ENCODE data around the gene SHQ1.
"Not testable (repeated sequence)": the region's sequence is repeated elsewhere in the genome, so short reads cannot be mapped to it uniquely, and the experiment has no call there.

The SHQ1 gene

DNA sequence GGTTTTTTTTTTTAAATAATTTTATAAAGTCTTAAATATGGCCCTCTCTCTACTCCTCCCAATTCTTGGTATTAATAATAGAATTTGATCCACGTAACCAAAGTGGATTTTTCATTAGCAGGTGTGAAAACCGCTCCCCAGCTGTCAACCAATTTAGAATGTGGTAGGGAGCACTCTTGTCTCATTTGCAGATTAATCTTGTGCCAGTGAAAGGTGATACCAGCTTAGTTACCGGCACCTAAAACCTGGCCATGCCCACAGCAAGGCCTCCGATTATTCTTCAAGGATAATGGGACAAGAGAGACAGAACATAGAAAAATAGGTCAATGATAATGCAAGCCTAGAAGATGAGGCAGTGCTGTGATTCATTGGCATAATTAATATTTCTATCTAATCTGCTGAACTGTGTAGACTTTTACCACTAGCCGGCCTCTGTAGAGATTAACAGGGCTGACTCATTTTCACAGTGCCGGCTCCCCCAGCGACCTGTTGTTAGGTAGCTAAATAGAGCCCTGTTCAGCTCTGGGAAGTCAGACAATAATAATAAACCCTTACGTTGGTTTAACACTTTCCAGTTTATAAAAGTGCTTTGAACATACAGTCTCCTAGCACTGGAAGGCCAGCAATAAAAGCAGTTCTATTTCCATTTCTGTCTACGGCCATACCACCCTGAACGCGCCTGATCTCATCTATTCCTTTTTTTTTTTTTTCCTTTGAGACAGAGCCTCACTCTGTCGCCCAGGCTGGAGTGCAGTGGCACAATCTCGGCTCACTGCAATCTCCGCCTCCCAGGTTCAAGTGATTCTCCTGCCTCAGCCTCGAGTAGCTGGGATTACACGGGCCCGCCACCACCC lies 102.9 kb downstream of the SHQ1 start:
- no peak for FAIRE-seq

DNA sequence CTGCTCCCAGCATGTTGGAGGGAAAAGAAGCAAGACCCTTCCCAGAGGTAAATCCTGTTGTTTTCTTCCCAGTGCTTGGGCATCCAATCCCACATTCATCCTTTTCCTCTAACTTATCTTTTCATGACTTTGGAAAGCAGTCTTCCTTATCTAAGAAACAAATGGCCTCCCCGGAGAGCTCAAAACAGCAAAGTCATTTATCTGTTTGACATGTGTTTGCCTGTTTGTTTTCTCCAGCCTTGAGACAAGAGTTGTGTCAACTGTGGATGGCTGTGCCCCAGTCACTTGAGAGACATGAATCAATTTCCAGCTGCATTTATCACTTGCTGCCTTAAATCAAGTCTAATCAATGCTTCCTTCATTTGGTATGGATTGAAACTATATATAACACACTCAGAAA lies 103.9 kb downstream of the SHQ1 start:
- FAIRE-seq, result no peak

DNA sequence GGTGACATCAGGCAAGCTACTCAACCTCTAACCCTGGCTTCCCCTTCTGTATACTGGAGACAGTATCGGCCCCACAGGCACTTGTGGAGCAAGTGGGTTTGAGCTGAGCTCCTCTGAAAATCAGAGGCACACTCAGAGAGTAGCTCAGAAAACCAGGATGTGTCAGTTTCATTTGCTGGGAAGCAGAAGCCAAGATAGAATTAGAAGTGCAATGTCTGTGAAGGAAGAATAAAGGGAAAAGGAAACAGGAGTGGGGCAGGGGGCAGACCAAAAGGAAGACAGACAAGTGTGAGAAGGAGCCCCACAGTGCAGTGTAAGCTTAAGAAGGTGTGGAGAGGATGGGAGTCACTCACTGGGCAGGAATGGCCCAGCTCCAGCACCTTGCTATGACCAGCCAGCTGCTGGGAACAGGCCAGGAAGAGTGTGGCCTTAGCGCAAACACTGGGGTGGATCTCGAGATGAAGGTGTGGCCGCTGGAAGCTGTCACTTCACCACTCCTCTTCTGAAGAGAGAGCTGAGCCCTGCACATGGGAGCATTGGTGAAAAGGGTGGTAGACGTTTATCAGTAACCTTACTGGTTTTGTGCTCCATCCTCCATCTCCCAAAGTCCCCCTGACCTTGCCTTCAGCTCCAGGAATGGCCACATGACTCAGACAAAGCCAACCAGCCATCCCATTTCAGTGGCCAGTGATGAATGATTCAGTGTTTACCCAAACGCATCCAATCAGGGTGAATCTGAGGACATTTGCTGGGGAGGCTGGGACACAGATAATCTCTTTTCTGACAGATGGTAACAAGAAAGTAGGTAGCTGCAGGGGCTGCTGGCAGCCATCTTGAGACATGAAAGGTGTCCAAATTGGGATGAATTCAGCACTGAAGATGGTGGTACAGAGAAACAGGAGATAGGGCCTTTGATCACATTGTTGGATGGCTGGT lies 108.4 kb downstream of the SHQ1 start:
- FAIRE-seq, result no peak

DNA sequence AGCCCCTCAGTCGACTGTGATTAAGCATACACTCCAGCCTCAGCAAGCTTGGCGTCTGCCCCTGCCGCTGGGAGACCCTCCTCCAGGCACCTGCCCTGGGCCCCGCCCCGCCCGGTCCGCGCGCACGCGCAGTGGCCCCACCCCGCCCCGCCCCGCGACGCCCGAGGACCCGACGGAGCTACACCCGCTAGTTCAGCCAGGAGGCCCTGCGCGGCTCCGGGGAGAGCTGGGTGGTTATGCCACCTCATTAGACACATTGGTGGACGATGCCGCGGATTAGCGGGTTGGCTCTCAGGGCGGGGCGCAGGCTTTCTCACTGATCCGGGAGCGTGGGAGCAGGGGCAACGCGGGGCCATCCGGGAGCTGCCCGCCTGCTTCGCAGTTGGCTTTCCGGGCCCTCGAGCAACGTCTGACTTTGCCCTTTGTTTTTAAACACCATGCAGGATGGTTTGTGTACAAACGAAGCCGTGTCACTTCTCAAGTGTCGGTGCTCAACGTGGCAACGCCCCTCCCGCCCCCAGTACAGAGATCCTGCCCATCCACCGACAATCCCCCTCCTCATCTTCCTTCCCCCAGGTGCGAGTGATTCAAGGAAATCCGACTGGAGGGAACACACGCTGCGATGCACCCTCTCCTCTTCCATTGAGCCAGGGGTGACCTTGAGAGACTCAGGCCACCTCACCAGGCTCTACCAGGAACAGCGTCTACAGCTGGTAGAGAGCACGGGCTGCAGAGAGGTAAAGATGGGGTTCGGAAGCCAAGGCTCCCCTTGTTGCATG lies 109.3 kb downstream of the SHQ1 start:
- no peak for FAIRE-seq

DNA sequence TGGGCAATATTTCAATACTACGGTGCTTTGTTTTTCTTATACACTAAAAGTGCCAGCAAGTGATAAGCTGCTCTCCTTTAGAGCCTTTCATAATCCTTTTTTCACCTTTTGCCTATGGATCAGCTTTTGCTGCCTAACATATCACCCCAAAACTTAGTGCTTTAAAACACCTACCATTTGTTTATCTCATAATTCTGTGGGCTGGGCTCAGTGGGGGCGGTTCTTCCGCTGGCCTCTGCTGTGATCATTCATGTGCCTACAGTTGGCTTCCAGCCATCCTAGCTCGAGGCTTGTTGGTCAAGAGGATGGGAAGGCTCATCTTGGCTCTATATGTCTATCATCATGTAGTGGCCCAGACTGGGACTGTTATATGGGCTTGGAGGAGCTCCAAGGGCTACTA lies 113.2 kb downstream of the SHQ1 start:
- FAIRE-seq, result not testable (repeated sequence)

DNA sequence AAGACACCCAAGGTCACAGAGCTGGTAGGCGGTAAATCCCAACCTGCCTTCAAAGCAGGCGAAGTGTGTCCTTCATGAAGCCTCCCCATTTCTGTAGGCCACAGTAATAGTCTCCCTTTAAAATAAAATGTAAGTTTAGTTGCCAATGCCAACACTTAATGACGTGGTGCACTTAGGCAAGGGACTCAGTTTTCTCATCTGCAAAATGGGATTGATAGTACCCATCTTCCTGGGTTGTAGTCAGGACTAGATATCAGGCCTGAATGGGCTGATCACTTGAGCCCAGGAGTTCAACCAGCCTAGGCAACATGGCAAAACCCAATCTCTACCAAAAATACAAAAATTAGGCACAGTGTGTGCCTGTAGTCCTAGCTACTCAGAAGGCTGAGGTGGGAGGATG lies 114.6 kb downstream of the SHQ1 start:
- FAIRE-seq, result no peak

DNA sequence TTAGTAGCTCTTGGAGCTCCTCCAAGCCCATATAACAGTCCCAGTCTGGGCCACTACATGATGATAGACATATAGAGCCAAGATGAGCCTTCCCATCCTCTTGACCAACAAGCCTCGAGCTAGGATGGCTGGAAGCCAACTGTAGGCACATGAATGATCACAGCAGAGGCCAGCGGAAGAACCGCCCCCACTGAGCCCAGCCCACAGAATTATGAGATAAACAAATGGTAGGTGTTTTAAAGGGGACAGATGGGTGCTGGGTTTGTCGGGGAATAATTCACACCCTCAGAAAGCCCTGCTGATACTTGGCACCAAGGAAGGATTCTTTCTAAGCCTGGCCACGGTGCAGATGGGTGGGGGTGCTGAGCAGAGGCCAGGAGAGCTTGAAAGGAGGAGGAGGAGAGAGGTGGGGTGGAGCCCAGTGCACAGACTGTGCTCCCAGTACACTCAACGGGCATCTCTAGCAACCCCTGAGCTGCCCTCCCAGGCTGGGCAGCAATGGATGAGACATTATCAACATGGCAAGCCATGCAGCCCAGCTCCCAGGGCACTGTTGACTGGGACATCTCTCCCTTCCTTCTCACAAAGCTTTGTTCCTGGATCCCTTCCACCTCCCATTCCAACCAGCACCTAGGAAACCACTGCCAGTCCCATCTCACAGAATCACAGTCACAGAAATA lies 115.4 kb downstream of the SHQ1 start:
- FAIRE-seq, result not testable (repeated sequence)

DNA sequence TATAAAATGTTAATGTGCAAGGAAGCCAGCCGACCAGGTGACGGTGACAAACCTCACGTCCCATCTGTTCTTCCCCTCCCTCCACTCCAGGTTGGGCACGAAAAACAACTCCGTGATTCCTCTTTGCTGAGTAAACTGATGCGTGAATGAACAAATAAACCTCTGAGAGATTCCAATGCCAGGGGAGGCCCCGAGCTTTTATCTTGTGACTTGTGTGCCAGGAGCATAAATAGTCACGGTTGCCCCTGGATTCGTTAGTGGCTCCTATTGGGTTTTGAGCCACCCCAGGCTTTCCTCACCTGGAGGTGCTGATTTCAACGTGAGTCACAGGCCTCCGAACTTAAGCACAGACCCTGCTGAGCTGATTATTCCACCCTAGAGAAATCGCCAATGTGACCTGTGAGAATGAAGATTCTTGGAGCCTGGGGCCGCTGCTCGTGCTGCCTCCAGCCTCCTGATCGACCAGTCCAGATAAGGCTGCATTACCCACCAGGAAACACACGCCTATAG lies 119.2 kb downstream of the SHQ1 start:
- FAIRE-seq, result no peak

DNA sequence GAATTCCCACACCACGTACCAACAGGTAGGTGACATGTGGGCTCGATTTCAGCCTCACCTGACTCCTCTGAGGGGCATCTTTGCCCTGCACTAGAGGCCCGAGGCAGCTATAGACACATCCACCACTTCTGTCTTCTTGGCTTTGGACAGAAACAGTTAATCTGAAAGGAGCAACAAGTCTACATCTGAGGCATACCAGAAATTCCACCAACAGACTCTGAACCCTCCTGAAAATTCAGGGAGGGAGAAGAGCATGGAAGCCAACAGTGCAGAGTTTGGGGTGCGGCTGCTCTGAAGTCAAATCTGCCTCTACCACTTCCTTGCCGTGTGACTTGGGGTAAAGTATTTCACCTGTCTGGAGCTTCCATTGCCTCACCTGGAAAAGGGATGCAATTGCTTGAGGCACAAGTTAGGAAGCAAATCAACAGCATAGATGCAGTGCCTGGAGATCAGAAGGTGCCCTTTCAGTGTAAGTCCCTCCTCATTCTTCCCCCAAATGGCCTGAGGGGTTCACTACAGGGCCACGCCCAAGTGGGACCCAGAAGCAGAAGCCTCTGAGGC lies 119.8 kb downstream of the SHQ1 start:
- no peak for FAIRE-seq

DNA sequence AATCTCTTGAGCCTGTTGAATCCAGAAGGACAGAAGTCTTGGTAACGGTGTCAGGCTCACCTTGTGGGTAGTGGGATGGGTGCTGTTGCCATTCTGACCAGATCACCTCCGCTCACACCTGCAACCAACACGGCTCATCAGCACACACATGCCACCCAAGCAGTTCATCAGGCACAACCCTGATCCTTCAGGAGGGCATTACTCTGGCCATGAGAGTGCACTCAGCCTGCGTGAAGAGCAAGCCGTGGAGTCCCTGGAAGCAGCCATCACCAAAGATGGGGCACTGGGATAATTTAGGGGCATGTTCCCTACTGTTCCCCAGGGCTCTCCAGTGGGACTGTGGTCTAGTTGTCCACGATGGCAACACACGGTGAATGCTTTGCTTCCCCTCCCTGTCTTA lies 120.5 kb downstream of the SHQ1 start:
- FAIRE-seq, result no peak

DNA sequence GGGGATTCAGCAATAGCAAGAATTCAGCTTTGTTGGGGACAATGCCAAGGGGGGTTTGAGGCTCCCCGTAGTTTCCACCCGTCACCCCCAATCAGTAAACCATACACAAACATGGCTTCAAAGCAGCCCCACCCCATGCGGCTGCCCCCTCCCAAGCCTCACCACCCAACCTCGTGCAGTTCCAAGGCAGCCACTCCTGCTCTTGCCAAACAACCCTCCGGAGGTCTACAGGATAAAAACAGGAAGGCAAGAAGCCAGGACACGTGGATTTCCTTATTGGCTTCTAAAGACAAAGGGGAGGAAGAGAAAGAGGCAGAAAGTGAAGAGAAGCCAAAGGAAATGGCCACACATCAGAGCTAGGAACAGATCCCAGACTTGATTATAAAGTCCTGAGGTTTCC lies 121.1 kb downstream of the SHQ1 start:
- FAIRE-seq, result no peak

DNA sequence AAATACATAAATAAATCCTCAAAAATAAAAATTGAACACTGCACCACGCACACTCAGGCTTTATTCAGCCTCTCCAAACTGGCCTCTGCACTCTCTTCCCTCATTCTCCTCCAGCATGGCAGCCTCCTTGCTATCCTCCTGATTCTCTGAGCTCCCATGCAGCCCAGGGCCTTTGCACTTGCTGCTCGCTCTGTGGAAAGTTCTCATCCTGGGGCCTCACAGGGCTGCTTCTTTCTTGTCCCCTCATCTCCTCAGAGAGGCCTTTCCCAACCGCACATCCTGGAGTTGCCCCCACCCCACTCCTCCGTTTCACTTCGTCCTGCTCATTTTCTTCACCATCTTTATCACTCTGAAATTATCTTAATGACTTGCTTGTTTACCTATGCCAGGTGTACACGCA lies 123.0 kb downstream of the SHQ1 start:
- FAIRE-seq, result no peak

DNA sequence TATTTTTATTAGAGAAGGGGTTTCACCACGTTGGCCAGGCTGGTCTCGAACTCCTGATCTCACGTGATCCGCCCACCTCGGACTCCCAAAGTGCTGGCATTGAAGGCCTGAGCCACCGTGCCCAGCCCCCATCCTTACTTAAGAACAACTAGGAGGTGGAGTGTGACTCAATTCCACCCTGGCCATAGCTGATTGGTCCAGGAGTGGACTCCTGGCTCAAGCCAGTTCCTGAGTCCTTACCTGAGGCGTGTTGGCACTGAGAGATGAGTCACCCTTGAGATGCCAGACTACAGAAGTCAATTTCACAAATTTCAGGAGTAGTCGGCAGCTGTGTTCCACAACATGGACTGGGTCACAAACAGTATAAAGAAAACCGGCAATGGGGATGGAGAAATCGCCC lies 124.2 kb downstream of the SHQ1 start:
- no peak for FAIRE-seq

DNA sequence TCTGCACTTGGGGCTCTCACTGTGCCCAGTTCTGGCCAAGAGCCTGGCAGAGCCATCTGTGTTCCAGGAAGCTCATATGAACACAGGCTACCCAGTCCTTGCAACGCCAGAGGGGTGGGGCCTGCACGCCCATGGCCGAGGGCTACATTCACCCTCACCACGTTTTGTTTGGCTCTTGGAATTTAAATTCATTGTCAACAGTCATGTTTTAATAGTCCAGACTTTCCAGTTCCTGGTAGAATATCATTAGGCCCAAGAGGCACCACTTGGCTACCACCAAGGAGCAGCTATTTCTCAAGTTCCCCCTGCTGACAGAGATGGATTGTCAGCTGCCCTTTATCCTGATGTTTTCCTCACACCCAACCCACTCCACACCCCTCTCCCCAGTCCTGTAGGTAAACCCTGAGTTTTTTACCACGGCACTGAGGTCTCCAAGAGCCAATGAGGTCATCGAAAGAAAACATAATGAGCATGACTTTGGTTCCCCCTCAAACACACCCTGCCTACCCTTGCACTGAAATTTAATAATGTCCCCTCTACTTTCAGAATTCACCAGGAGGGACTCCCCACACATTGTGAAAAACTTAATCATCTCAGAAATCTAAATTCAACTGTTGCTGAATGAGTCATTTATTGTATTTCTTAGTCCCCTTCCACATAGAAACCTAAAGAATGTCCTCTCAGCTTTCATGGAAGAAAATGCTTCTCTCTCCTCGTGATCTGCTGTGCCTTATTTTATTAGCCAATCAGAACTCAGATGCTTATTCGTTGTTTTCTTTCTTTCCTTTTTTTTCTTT lies 125.1 kb downstream of the SHQ1 start:
- no peak for FAIRE-seq

DNA sequence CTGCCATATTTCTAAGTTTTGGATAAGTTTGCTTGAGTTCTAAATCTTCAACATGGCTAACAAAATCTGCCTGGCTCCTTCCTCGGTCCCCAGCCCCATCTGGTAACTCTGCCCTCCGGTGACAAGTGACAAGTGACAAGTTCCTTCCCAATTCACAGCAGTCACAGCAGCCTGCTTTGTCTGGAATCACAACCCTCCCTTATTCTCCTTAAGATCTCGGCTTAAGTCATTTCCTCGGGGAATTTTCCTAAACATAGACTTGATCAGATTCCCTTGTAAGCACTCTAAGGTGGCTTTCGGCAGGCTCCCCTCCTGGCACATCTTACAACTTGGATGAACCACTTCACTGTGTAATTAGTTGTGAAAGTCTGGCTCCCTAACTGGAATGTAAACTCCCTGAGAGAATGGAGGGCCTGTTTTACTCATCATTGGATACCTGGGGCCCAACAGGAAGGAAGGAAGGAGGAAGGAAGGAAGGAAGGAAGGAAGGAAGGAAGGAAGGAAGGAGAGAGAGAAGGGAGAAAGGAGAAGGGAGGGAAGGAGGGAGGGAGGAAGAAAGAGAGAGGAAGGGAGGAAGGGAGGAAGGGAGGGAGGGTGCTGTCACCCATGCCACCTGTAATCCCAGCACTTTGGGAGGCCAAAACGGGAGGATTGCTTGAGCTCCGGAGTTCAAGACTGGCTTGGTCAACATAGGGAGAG lies 126.4 kb downstream of the SHQ1 start:
- FAIRE-seq, result no peak

DNA sequence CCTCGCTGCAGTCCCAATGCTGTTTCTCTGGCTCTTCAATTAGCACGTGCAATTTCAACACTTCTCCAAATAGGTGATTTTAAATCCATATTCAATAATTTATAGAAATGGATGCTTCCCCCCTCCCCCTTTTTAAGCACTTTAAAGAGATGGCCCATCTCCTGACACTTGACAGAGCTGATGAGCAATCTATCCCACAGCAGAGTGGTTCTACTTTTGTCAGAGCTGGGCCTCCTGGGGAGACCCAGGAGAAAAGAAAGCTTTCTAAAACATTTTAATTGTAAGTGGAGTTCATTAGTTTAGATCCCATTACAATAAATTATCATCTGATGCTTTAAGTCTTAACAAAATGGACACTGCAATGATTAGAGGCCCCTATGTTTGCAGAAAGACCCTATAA lies 127.7 kb downstream of the SHQ1 start:
- FAIRE-seq, result no peak

DNA sequence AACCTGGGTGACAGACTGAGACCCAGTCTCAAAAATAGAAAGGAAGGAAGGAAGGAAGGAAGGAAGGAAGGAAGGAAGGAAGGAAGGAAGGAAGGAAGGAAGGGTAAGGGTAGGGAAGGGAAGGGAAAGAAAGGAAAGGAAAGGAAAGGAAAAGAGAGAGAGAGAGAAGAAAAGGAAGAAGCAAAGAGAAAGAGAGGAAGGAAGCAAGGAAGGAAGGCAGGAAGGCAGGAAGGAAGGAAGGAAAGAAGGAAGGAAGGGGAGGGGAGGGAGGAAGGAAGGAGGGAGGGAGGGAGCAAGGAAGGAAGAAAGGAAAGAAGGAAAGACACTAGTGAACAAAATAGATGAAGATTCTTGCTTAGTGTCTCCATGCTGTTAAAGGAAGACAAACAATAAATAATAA lies 129.1 kb downstream of the SHQ1 start:
- FAIRE-seq, result no peak

DNA sequence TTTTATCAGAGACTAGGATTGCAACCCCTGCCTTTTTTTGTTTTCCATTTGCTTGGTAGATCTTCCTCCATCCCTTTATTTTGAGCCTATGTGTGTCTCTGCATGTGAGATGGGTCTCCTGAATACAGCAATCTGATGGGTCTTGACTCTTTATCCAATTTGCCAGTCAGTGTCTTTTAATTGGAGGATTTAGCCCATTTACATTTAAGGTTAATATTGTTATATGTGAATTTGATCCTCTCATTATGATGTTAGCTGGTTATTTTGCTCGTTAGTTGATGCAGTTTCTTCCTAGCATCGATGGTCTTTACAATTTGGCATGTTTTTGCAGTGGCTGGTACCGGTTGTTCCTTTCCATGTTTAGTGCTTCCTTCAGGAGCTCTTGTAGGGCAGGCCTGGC lies 134.1 kb downstream of the SHQ1 start:
- FAIRE-seq, result not testable (repeated sequence)

DNA sequence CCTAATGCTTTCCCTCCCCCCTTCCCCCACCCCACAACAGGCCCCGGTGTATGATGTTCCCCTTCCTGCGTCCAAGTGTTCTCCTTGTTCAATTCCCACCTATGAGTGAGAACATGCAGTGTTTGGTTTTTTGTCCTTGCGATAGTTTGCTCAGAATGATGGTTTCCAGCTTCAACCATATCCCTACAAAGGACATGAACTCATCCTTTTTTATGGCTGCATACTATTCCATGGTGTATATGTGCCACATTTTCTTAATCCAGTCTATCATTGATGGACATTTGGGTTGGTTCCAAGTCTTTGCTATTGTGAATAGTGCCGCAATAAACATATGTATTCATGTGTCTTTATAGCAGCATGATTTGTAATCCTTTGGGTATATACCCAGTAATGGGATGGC lies 137.8 kb downstream of the SHQ1 start:
- not testable (repeated sequence) for FAIRE-seq

DNA sequence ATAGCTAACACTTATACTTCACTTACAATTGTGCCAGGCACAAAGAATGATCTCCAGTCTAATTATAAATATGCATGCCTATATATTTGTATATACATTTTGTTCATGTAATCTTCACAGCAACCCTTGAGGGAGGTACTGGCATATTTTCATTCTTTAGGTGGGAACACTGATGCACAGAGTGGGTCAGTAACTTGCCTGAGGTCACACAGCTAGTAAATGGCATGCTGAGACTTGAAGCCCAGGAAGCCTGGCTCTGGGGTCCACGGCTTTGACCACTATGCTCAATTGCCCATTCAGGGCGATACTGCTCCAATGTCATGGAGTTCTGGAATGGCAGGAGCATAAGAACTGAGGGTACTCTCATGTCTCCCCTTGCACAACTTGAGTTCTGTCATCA lies 139.8 kb downstream of the SHQ1 start:
- FAIRE-seq, result no peak

DNA sequence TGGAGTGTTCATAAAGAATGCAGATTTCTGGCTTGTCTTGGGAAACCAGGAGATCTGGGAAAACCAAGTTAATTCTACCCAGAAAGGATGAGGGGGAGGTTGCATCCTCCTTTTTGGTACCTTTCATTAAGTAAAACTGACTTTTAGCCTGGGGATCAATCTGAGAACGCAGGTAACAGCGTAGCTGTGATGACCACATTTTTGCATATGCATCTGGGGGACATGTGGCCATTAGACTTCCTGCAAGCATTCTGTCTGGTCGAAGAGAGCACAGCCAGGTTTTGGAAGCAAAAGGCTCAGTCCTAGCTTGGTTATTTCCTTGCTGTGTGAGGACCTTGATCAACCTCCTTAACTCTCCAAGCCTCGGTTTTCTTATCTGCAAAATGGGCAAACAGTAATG lies 145.2 kb downstream of the SHQ1 start:
- no peak for FAIRE-seq
